Glutamatergic neuron (in vitro differentiated cells): Measurements from ENCODE around the gene CD93. TPM values are rescaled to one million over a fixed set of nuclear protein-coding genes. Genes with fewer than 3 reads are reported as not detected.

Source experiments
- DNase-seq: peaks from one replicate; pipeline ENCODE4 v3.0.0; 2022
- H3K27ac Mint-ChIP-seq: one replicate; pipeline ENCODE4 v1.8.0; 2020; ENCODE audit warnings: mild to moderate bottlenecking, mixed read lengths, inconsistent platforms; ENCODE audit not compliant: unreplicated experiment
- H3K27me3 Mint-ChIP-seq: one replicate; pipeline ENCODE4 v1.8.0; 2020; ENCODE audit warnings: mild to moderate bottlenecking, moderate library complexity, mixed read lengths, inconsistent platforms; ENCODE audit not compliant: unreplicated experiment
- H3K36me3 Mint-ChIP-seq: one replicate; pipeline ENCODE4 v1.8.0; 2020; ENCODE audit warnings: mild to moderate bottlenecking, mixed read lengths, inconsistent platforms; ENCODE audit not compliant: unreplicated experiment
- H3K4me1 Mint-ChIP-seq: one replicate; pipeline ENCODE4 v1.8.0; 2020; ENCODE audit warnings: mild to moderate bottlenecking, low read depth, mixed read lengths, inconsistent platforms; ENCODE audit not compliant: unreplicated experiment
- H3K4me3 Mint-ChIP-seq: one replicate; pipeline ENCODE4 v1.8.0; 2020; ENCODE audit warnings: mild to moderate bottlenecking, mixed read lengths, inconsistent platforms; ENCODE audit not compliant: unreplicated experiment
- H3K9me3 Mint-ChIP-seq: one replicate; pipeline ENCODE4 v1.8.0; 2020; ENCODE audit warnings: mild to moderate bottlenecking, moderate library complexity, mixed read lengths, inconsistent platforms; ENCODE audit not compliant: unreplicated experiment
- CTCF ChIP-seq: fragments of 200-600 bp; sonication (generic); IDR thresholded peaks from one replicate; pipeline ENCODE4 v1.5.0; 2021; ENCODE audit not compliant: partially characterized antibody, unreplicated experiment
- total RNA-seq: library from RNA; stranded (reverse); fragmentation: NEBNext Ultra II Directional; extraction: Animal tissue kit (Norgen Biotek cat#: 25700); gene quantifications from one replicate; pipeline ENCODE4 v1.2.1, GENCODE V29; 2021; ENCODE audit not compliant: unreplicated experiment

The CD93 gene
- total RNA-seq, 1 donor from 2014 or later: not detected

- H3K27me3 Mint-ChIP-seq: no peaks in the 10 kb centered on the region
- no peaks in the 10 kb centered on the region for H3K36me3 Mint-ChIP-seq
- no peak for TF ChIP-seq CTCF
- peaks cover 12% of the 10 kb centered on the region for H3K9me3 Mint-ChIP-seq
- no peak for DNase-seq
- no peak overlapping the region for H3K27ac Mint-ChIP-seq
- no peak overlapping the region for H3K4me3 Mint-ChIP-seq
- peaks cover 14% of the 10 kb centered on the region for H3K4me1 Mint-ChIP-seq
Measured at GRCh38 chr20:23131766-23132165, 45.6 kb upstream of the CD93 start.

GRCh38 chr20:23130622-23131140 is 44.6 kb upstream of the CD93 start:
- peaks cover 12% of the 10 kb centered on the region for H3K9me3 Mint-ChIP-seq
- no peaks in the 10 kb centered on the region for H3K27me3 Mint-ChIP-seq
- DNase-seq: no peak
- no peak overlapping the region for H3K4me3 Mint-ChIP-seq
- TF ChIP-seq CTCF: no peak
- no peaks in the 10 kb centered on the region for H3K36me3 Mint-ChIP-seq
- no peak overlapping the region for H3K27ac Mint-ChIP-seq
- H3K4me1 Mint-ChIP-seq: peaks cover 14% of the 10 kb centered on the region

- H3K27ac Mint-ChIP-seq: no peak overlapping the region
- TF ChIP-seq CTCF: no peak
- peaks cover 12% of the 10 kb centered on the region for H3K9me3 Mint-ChIP-seq
- H3K27me3 Mint-ChIP-seq: no peaks in the 10 kb centered on the region
- H3K36me3 Mint-ChIP-seq: no peaks in the 10 kb centered on the region
- H3K4me1 Mint-ChIP-seq: peaks cover 18% of the 10 kb centered on the region
- no peak for DNase-seq
- H3K4me3 Mint-ChIP-seq: no peak overlapping the region
Measured at GRCh38 chr20:23129891-23130621, 43.9 kb upstream of the CD93 start.

- TF ChIP-seq CTCF: no peak
- H3K4me3 Mint-ChIP-seq: no peak overlapping the region
- H3K27me3 Mint-ChIP-seq: no peaks in the 10 kb centered on the region
- DNase-seq: no peak
- H3K27ac Mint-ChIP-seq: no peak overlapping the region
- H3K36me3 Mint-ChIP-seq: no peaks in the 10 kb centered on the region
- peaks cover 21% of the 10 kb centered on the region for H3K4me1 Mint-ChIP-seq
- peaks cover 13% of the 10 kb centered on the region for H3K9me3 Mint-ChIP-seq
Measured at GRCh38 chr20:23129266-23129665, 43.1 kb upstream of the CD93 start.

GRCh38 chr20:23128461-23129125 is 42.5 kb upstream of the CD93 start:
- peak; percentile 41 for DNase-seq
- Mint-ChIP-seq H3K27me3 (no peaks in the 10 kb centered on the region), H3K9me3 (peaks cover 11% of the 10 kb centered on the region), H3K36me3 (no peaks in the 10 kb centered on the region), H3K4me1 (peaks cover 21% of the 10 kb centered on the region), H3K27ac (no peak overlapping the region), H3K4me3 (no peak overlapping the region)
- no peak for TF ChIP-seq CTCF
